IPS-11a (cell line): ENCODE measurements around the gene FRAT2.
A peak's percentile ranks its signal among the peaks of the same experiment; 100 is the strongest.

Experiments
- H3K4me3 ChIP-seq: one replicate; pipeline ENCODE4 v1.5.1; 2013; ENCODE audit warnings: low read depth, low read length, control low read depth

FRAT2 gene

GRCh38 chr10:97327348-97328294 is 6.9 kb downstream of the FRAT2 start:
- H3K4me3 ChIP-seq = no peak overlapping the region

GRCh38 chr10:97325754-97326153 is 8.8 kb downstream of the FRAT2 start:
- H3K4me3 ChIP-seq = no peak overlapping the region

GRCh38 chr10:97323501-97323900 is 11.0 kb downstream of the FRAT2 start:
- no peak overlapping the region for H3K4me3 ChIP-seq

- no peak overlapping the region for H3K4me3 ChIP-seq
Observed at GRCh38 chr10:97321804-97322190, 12.7 kb downstream of the FRAT2 start.

- peak overlapping the region; percentile 72 for H3K4me3 ChIP-seq
Observed at GRCh38 chr10:97321032-97321803, 13.3 kb downstream of the FRAT2 start.

GRCh38 chr10:97320480-97321031 is 14.0 kb downstream of the FRAT2 start:
- H3K4me3 ChIP-seq = peak overlapping the region; percentile 72

GRCh38 chr10:97319671-97320479 is 14.7 kb downstream of the FRAT2 start:
- H3K4me3 ChIP-seq = peak overlapping the region; percentile 72

GRCh38 chr10:97318772-97319651 is 15.5 kb downstream of the FRAT2 start, which contains the start of gene FRAT1:
FRAT1 (plus strand) TSS chr10:97319271; CDS start chr10:97319454, 183 bp downstream.
- peak within 1 kb of the TSS; percentile 72 for H3K4me3 ChIP-seq

GRCh38 chr10:97314671-97315070 is 19.9 kb downstream of the FRAT2 start:
- no peak overlapping the region for H3K4me3 ChIP-seq

GRCh38 chr10:97312897-97313296 is 21.6 kb downstream of the FRAT2 start:
- H3K4me3 ChIP-seq = no peak overlapping the region

- no peak overlapping the region for H3K4me3 ChIP-seq
Observed at GRCh38 chr10:97311111-97311626, 23.4 kb downstream of the FRAT2 start.

- H3K4me3 ChIP-seq = no peak overlapping the region
Observed at GRCh38 chr10:97307866-97308780, 26.4 kb downstream of the FRAT2 start.

GRCh38 chr10:97307441-97307840 is 27.1 kb downstream of the FRAT2 start:
- H3K4me3 ChIP-seq = no peak overlapping the region

GRCh38 chr10:97302088-97302791 is 32.3 kb downstream of the FRAT2 start:
- H3K4me3 ChIP-seq = no peak overlapping the region

- no peak overlapping the region for H3K4me3 ChIP-seq
Observed at GRCh38 chr10:97300980-97301379, 33.5 kb downstream of the FRAT2 start.

- no peak overlapping the region for H3K4me3 ChIP-seq
Observed at GRCh38 chr10:97298223-97298571, 36.3 kb downstream of the FRAT2 start.

GRCh38 chr10:97297556-97298222 is 36.8 kb downstream of the FRAT2 start:
- H3K4me3 ChIP-seq = no peak overlapping the region
